Upper lobe of right lung (tissue), 1 donor: ENCODE results near the gene SYPL2. TPM values are rescaled to one million over a fixed set of nuclear protein-coding genes. Genes with fewer than 3 reads are reported as not detected.
"Not testable (repeated sequence)": the region's sequence is repeated elsewhere in the genome, so short reads cannot be mapped to it uniquely, and the experiment has no call there.

Experiments
- ATAC-seq: fragments of 200-7000 bp; cut with Tn5 transposase; one replicate; pipeline ENCODE4 v1.9.1; 2020; ENCODE audit warnings: mild to moderate bottlenecking, moderate library complexity
- DNase-seq: peaks from one replicate; pipeline ENCODE4 v3.0.0-alpha.2; 2020
- H3K27ac ChIP-seq: fragments of 200-600 bp; one replicate; pipeline ENCODE4 v1.8.0; 2022
- H3K27me3 ChIP-seq: fragments of 200-600 bp; one replicate; pipeline ENCODE4 v1.8.0; 2022; ENCODE audit warnings: mild to moderate bottlenecking
- H3K36me3 ChIP-seq: fragments of 200-600 bp; one replicate; pipeline ENCODE4 v1.8.0; 2022
- H3K4me1 ChIP-seq: fragments of 200-600 bp; one replicate; pipeline ENCODE4 v1.8.0; 2022
- H3K4me3 ChIP-seq: fragments of 200-600 bp; one replicate; pipeline ENCODE4 v1.8.0; 2022; ENCODE audit warnings: mild to moderate bottlenecking
- H3K9me3 ChIP-seq: fragments of 200-600 bp; one replicate; pipeline ENCODE4 v1.8.0; 2022
- CTCF ChIP-seq: fragments of 200-600 bp; IDR thresholded peaks from one replicate; pipeline ENCODE4 v1.8.0; 2022; ENCODE audit warnings: antibody characterized with exemption
- intact Hi-C: fragments of 100-400 bp; cut with DNase I; formaldehyde crosslinking; loops from one replicate; pipeline ENCODE4 v1.11.0; 2022
- total RNA-seq: library from RNA; stranded (reverse); fragmentation: NEBNext Ultra II Directional; extraction: Animal tissue kit (Norgen Biotek cat#: 25700); gene quantifications from one replicate; pipeline ENCODE4 v1.2.1, GENCODE V29; 2021
- donor health status: DM: no; HTN: yes; CAD: no; lungs with severe emphysema.

The SYPL2 gene
- total RNA-seq, 1 donor from 2014 or later: 3.1 TPM

DNA sequence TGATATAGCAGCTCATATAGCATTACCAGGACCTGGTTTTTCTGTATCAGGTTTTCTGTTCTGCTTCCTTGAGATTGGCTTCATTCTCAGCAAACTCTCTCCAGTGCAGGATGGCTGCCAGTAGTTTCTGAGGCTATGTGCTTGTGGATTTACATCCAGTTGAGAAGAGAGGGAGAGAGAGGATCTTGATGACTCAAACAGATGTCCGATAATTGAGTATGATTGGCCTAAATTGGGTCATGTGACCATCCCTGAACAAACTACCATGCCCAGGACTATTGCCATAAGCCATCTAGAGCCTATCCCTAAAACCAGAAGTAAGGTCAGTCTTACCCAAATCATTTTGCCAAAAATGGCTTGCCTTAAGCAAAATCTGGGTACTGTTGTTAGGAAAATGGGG, 22.0 kb upstream of the SYPL2 start:
- Histone ChIP-seq H3K4me3 (no peak overlapping the region), H3K36me3 (no peaks in the 10 kb centered on the region), H3K9me3 (no peaks in the 10 kb centered on the region), H3K27me3 (peaks cover 3% of the 10 kb centered on the region), H3K4me1 (no peaks in the 10 kb centered on the region), H3K27ac (no peak overlapping the region)
- intact Hi-C loops: no loop called here
- TF ChIP-seq CTCF: no peak
- ATAC-seq: no peak
- DNase-seq: no peak

- H3K27ac ChIP-seq, H3K9me3 ChIP-seq, H3K36me3 ChIP-seq, DNase-seq, ATAC-seq, H3K4me1 ChIP-seq, H3K4me3 ChIP-seq, intact Hi-C loops: not testable (repeated sequence)
- H3K27me3 ChIP-seq: peaks cover 11% of the 10 kb centered on the region
Observed at GRCh38 chr1:109445949-109446695, 20.2 kb upstream of the SYPL2 start.

DNA sequence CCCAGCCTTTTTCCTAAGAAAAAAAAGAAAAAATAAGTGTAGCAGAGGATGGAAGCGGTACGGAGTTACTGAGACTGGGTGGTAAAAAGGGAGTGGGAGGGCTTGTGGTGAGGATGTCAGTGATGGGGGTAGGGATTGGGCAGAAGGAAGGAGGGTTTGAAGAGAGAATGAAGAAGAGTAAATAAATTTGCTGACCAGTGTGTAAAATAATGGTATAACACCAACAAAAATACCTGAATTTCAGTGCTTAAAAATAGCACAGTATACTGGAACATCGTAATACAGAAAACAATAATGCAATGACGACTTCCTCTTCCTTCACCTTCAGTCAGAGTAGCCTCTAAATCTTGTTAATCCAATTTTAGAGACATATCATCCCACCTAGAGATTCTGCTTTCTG, 18.8 kb upstream of the SYPL2 start:
- intact Hi-C loops: no loop called here
- no peak for DNase-seq
- Histone ChIP-seq H3K27me3 (peaks cover 11% of the 10 kb centered on the region), H3K9me3 (no peaks in the 10 kb centered on the region), H3K4me1 (no peaks in the 10 kb centered on the region), H3K4me3 (no peak overlapping the region), H3K36me3 (no peaks in the 10 kb centered on the region), H3K27ac (no peak overlapping the region)
- ATAC-seq: no peak
- TF ChIP-seq CTCF: no peak

GRCh38 chr1:109454497-109455133, 11.7 kb upstream of the SYPL2 start:
- Histone ChIP-seq H3K36me3 (no peaks in the 10 kb centered on the region), H3K4me3 (no peak overlapping the region), H3K4me1 (no peaks in the 10 kb centered on the region), H3K27ac (no peak overlapping the region), H3K27me3 (peaks cover 7% of the 10 kb centered on the region), H3K9me3 (peaks cover 7% of the 10 kb centered on the region)
- no peak for DNase-seq
- no peak for ATAC-seq
- intact Hi-C loops: no loop called here
- no peak for TF ChIP-seq CTCF

- intact Hi-C loops: no loop called here
- ATAC-seq (no peak), DNase-seq (no peak)
- H3K36me3 ChIP-seq: no peaks in the 10 kb centered on the region
- H3K9me3 ChIP-seq: peaks cover 7% of the 10 kb centered on the region
- H3K4me1 ChIP-seq: no peaks in the 10 kb centered on the region
- no peak for TF ChIP-seq CTCF
- H3K27ac ChIP-seq: no peak overlapping the region
- peaks cover 12% of the 10 kb centered on the region for H3K27me3 ChIP-seq
- no peak overlapping the region for H3K4me3 ChIP-seq
Observed at GRCh38 chr1:109457819-109458218, 8.5 kb upstream of the SYPL2 start.

- no peak for DNase-seq
- Histone ChIP-seq H3K27ac (peak overlapping the region; percentile 17), H3K4me3 (peak overlapping the region; percentile 61), H3K9me3 (no peaks in the 10 kb centered on the region), H3K4me1 (no peaks in the 10 kb centered on the region), H3K27me3 (peaks cover 66% of the 10 kb centered on the region), H3K36me3 (no peaks in the 10 kb centered on the region)
- intact Hi-C loops: no loop called here
- ATAC-seq: no peak
- no peak for TF ChIP-seq CTCF
Observed at GRCh38 chr1:109466125-109466451, 258 bp upstream of the SYPL2 start.
